HepG2 (cell line): Measurements from ENCODE around the gene DHX32. TPM values are rescaled to one million over a fixed set of nuclear protein-coding genes. Genes with fewer than 3 reads are reported as not detected.

Source experiments
- ATAC-seq: fragments of 200-7000 bp; cut with Tn5 transposase; 3 replicates; pipeline ENCODE4 v1.9.1; 2020; ENCODE audit warnings: mild to moderate bottlenecking, moderate library complexity
- BruUV-seq: library from RNA; stranded (reverse); fragments of 400-500 nt; replicated peaks from 2 replicates; lab custom pipeline; 2021; lab: Mats Ljungman, UMichigan
- CTCF ChIA-PET: fragments of 300-600 bp; formaldehyde crosslinking; extraction: SDS; loops from one replicate; lab custom pipeline; 2021; ENCODE audit warnings: low total read pairs, inconsistent platforms, low intra/inter-chr PET ratio; lab: Yijun Ruan, JAX
- POLR2A ChIA-PET: fragments of 350-600 bp; sonication (Branson Sonifier 250); formaldehyde crosslinking; loops from one replicate; lab custom pipeline; 2020; ENCODE audit warnings: antibody characterized with exemption, inconsistent platforms; lab: Yijun Ruan, JAX
- DNase-seq: peaks from one replicate; pipeline ENCODE4 v3.0.0-alpha.2; 2015; ENCODE audit warnings: low spot score
- FAIRE-seq: peaks from 3 replicates; lab custom pipeline; 2011; peaks lifted over from hg19 to GRCh38; lab: Jason Lieb, UNC
- H2AFZ ChIP-seq: one replicate; pipeline ENCODE4 v1.6.1; 2011; ENCODE audit warnings: low read length, inconsistent platforms
- H3K27ac ChIP-seq: fragments of 300-600 bp; 3 replicates; pipeline ENCODE4 v1.8.0; 2011; ENCODE audit warnings: mixed run types, mild to moderate bottlenecking, mixed read lengths, low read length, inconsistent platforms; ENCODE audit not compliant: insufficient read depth; ENCODE audit errors: extremely low read length
- H3K27me3 ChIP-seq, 2 experiments: fragments of 200-600 bp in 1 of 2; 2 replicates in 1 of 2; 3 replicates in 1 of 2; pipeline versions ENCODE4 v1.6.0 to v1.8.0; 2011; ENCODE audit warnings: low read length in 2 of 2, mild to moderate bottlenecking in 2 of 2, moderate library complexity in 2 of 2, inconsistent platforms in 1 of 2; ENCODE audit not compliant: insufficient read depth in 2 of 2, control insufficient read depth in 1 of 2
- H3K36me3 ChIP-seq, 2 experiments: fragments of 200-600 bp in 1 of 2; replicated peaks in 1 of 2; 2 replicates in 1 of 2; 3 replicates in 1 of 2; pipeline versions ENCODE4 v1.5.1 to v1.8.0; 2011; ENCODE audit warnings: low read length in 2 of 2, inconsistent platforms in 1 of 2; ENCODE audit not compliant: insufficient read depth in 2 of 2, control insufficient read depth in 1 of 2
- H3K4me1 ChIP-seq: 2 replicates; pipeline ENCODE4 v1.5.1; 2012; ENCODE audit warnings: low read length, inconsistent platforms; ENCODE audit not compliant: insufficient read depth
- H3K4me2 ChIP-seq: 2 replicates; pipeline ENCODE4 v1.6.0; 2011; ENCODE audit warnings: low read depth, low read length, inconsistent platforms
- H3K4me3 ChIP-seq, 3 experiments: fragments of 200-600 bp in 1 of 3; sonication (generic), shearing (Covaris generic) in 1 of 3; replicated peaks in 1 of 3; 2 replicates each; pipeline ENCODE4 v1.5.1; 2011 to 2016; ENCODE audit warnings: low read length in 3 of 3, inconsistent platforms in 2 of 3, low read depth in 2 of 3, mild to moderate bottlenecking in 2 of 3, control low read depth in 1 of 3, mixed read lengths in 1 of 3; ENCODE audit not compliant: insufficient read depth in 1 of 3
- H3K79me2 ChIP-seq: one replicate; pipeline ENCODE4 v1.6.1; 2011; ENCODE audit warnings: low read length, inconsistent platforms; ENCODE audit not compliant: insufficient read depth
- H3K9ac ChIP-seq: 2 replicates; pipeline ENCODE4 v1.6.0; 2011; ENCODE audit warnings: mild to moderate bottlenecking, low read depth, low read length, inconsistent platforms; ENCODE audit not compliant: insufficient read depth
- H3K9me3 ChIP-seq: 2 replicates; pipeline ENCODE4 v1.5.1; 2012; ENCODE audit warnings: mild to moderate bottlenecking, low read length
- H4K20me1 ChIP-seq: 2 replicates; pipeline ENCODE4 v1.6.0; 2011; ENCODE audit warnings: inconsistent platforms, mild to moderate bottlenecking, low read length, moderate library complexity; ENCODE audit not compliant: insufficient read depth
- CCDC6 ChIP-seq: sonication (generic); formaldehyde crosslinking; IDR thresholded peaks from 2 replicates; pipeline ENCODE4 v1.8.1; 2022; ENCODE audit warnings: mild to moderate bottlenecking, missing genetic modification reagents, moderate library complexity
- GZF1 ChIP-seq: sonication (generic); formaldehyde crosslinking; IDR thresholded peaks from 2 replicates; pipeline ENCODE4 v1.5.1; 2020; ENCODE audit warnings: mild to moderate bottlenecking, missing genetic modification reagents
- IRF2 ChIP-seq: IDR thresholded peaks from 2 replicates; pipeline ENCODE4 v1.6.1; 2018; ENCODE audit warnings: missing genetic modification reagents, missing compliant biosample characterization
- KDM4B ChIP-seq: sonication (generic); formaldehyde crosslinking; IDR thresholded peaks from 2 replicates; pipeline ENCODE4 v1.4.0; 2020; ENCODE audit warnings: missing genetic modification reagents
- MEIS2 ChIP-seq: sonication (generic); formaldehyde crosslinking; IDR thresholded peaks from 2 replicates; pipeline ENCODE4 v1.9.0; 2021; ENCODE audit warnings: mild to moderate bottlenecking, missing genetic modification reagents
- MZF1 ChIP-seq: sonication (generic); formaldehyde crosslinking; IDR thresholded peaks from 2 replicates; pipeline ENCODE4 v1.8.1; 2023; ENCODE audit warnings: mild to moderate bottlenecking, missing genetic modification reagents, borderline replicate concordance
- PHF5A ChIP-seq: IDR thresholded peaks from one replicate; pipeline ENCODE4 v1.6.1; 2018; ENCODE audit warnings: low read depth, missing genetic modification reagents; ENCODE audit not compliant: unreplicated experiment
- SMAD1 ChIP-seq: sonication (generic); formaldehyde crosslinking; IDR thresholded peaks from 2 replicates; pipeline ENCODE4 v1.4.0; 2020; ENCODE audit warnings: missing genetic modification reagents, low read depth, mild to moderate bottlenecking, borderline replicate concordance
- TFE3 ChIP-seq: IDR thresholded peaks from 2 replicates; pipeline ENCODE4 v1.6.1; 2016
- THYN1 ChIP-seq: sonication (generic); formaldehyde crosslinking; IDR thresholded peaks from 2 replicates; pipeline ENCODE4 v1.8.1; 2023; ENCODE audit warnings: low read depth, mild to moderate bottlenecking, moderate library complexity, missing genetic modification reagents, borderline replicate concordance
- ZKSCAN8 ChIP-seq: IDR thresholded peaks from 2 replicates; pipeline ENCODE4 v1.6.1; 2016; ENCODE audit warnings: borderline replicate concordance, missing genetic modification reagents, missing compliant biosample characterization
- ZNF501 ChIP-seq: sonication (generic); formaldehyde crosslinking; IDR thresholded peaks from 2 replicates; pipeline ENCODE4 v1.5.1; 2020; ENCODE audit warnings: mild to moderate bottlenecking, moderate library complexity, missing genetic modification reagents
- ZNF737 ChIP-seq: sonication (generic); formaldehyde crosslinking; IDR thresholded peaks from 2 replicates; pipeline ENCODE4 v1.5.0; 2020; ENCODE audit warnings: missing genetic modification reagents, mild to moderate bottlenecking, borderline replicate concordance
- ZNF792 ChIP-seq: IDR thresholded peaks from 2 replicates; pipeline ENCODE4 v1.6.1; 2016
- ZNF83 ChIP-seq: sonication (generic); formaldehyde crosslinking; IDR thresholded peaks from 2 replicates; pipeline ENCODE4 v1.4.0; 2020; ENCODE audit warnings: missing genetic modification reagents, mild to moderate bottlenecking, borderline replicate concordance
- ZSCAN9 ChIP-seq: IDR thresholded peaks from 2 replicates; pipeline ENCODE4 v1.6.1; 2016; ENCODE audit warnings: borderline replicate concordance
- WGBS: methylation state at CpG from one replicate; pipeline ENCODE4 v1.1.6; 2017; ENCODE audit warnings: low lambda C conversion rate; 5-methylcytosine and 5-hydroxymethylcytosine counted together
- in situ Hi-C: cut with HindIII; loops from 2 replicates; pipeline ENCODE4 v1.10.0; 2017; ENCODE audit warnings: low pct_unique_long_range_greater_than_20kb; ENCODE audit not compliant: extremely low pct_ligation_motif_present
- intact Hi-C: fragments of 100-400 bp; cut with micrococcal nuclease; formaldehyde crosslinking; loops from one replicate; pipeline ENCODE4 v1.10.0; 2022; ENCODE audit not compliant: unreplicated experiment
- polyA plus RNA-seq, 8 experiments: library from polyadenylated mRNA; depleted of rRNA in 3 of 8; stranded (reverse) in 7 of 8; unstranded in 1 of 8; fragments of >200 nt; fragmentation: Illumina TruSeq in 4 of 8; extraction: Trizol in 4 of 8; gene quantifications; 2 replicates each; pipeline versions ENCODE4 v1.2.1 to v1.2.3, GENCODE V29; 2011 to 2016; ENCODE audit warnings: low read depth in 4 of 8, missing spikeins in 1 of 8, mixed read lengths in 1 of 8; ENCODE audit not compliant: insufficient read depth in 1 of 8
- total RNA-seq, 5 experiments: library from RNA; depleted of rRNA; stranded (reverse); fragments of >200 nt; fragmentation: Illumina TruSeq; extraction: Trizol; gene quantifications; 2 replicates each; pipeline ENCODE4 v1.2.3, GENCODE V29; 2016; ENCODE audit warnings: low read depth in 1 of 5
- TF ChIP-seq, protein P1 (sequence below): sonication (generic); formaldehyde crosslinking; IDR thresholded peaks from 2 replicates; pipeline ENCODE4 v1.5.0; 2020; ENCODE audit warnings: missing genetic modification reagents, mild to moderate bottlenecking, borderline replicate concordance
- TF ChIP-seq, protein P2 (sequence below): sonication (generic); formaldehyde crosslinking; IDR thresholded peaks from 2 replicates; pipeline ENCODE4 v1.5.0; 2020; ENCODE audit warnings: mild to moderate bottlenecking, missing genetic modification reagents

DHX32 gene
- total and polyA plus RNA-seq, 2 of the 13 experiments (the other 11 are each of a cell fraction or from before 2014, with no cell fraction given) = 15.5 to 16.5 TPM

DNA sequence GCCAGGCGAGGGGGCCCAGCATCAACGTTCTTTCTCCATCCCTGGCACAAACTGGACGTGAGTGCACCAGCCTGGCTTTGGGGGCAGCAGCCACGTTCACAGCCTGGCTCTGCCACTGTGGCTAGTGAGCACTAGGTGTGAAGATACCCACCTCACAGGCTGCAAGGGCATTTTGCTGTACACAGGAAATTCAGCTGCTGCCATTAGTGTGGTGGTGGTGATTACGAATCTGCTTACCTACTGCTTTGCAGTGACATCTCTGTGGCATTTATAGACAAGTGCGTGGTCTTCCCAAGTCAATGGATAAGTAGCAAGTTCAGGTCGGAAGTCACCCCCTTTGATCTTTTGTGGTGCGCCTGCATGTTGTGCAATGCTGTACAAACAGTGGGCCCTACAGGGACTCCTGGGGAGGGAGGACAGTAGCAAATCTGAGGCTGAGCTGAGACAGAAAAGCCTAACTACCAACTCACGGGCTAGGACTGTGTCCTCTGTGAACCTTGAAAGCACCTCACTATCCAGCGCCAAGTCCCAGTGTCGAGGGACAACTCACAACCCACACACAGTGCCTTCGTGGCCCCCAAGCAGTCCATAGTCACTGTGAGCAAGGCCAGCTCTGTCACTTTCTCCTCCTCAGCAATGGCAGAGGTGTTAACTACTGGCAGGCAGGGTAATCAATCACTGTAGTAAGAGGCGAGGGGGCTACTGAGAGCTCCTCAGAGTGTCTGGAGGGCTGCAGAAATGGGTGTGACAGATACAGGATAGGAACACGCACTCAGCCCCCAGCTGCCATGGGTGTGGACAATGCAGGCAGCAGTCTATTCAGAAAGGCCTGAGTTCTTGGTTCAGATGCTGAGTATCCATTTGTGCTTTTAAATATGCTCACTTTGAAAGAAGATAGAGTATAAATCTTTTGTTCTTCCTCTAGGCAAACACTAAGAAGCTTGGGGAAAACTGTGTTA, 88.5 kb downstream of the DHX32 start:
- peak; percentile 97 for FAIRE-seq
- peak; percentile 82; the same call in 1 of the 2 replicates for TF ChIP-seq MEIS2 (CRISPR knock-in tag)
- TF ChIP-seq CCDC6 = peak; percentile 78; the same call in 1 of the 2 replicates
- TF ChIP-seq PHF5A (CRISPR knock-in tag) = peak; percentile 82
- no peak for TF ChIP-seq ZNF83 (CRISPR knock-in tag)
- TF ChIP-seq GZF1 = peak; percentile 84; the same call in 1 of the 2 replicates
- TF ChIP-seq MZF1 = no peak
- peak; percentile 89 for TF ChIP-seq ZNF792
- peak; percentile 89 for TF ChIP-seq IRF2 (CRISPR knock-in tag)
- TF ChIP-seq ZNF737 = peak; percentile 23; the same call in 1 of the 2 replicates
- TF ChIP-seq SMAD1 = peak; percentile 92; the same call in 1 of the 2 replicates
- peak; percentile 87; the same call in 1 of the 2 replicates for TF ChIP-seq ZSCAN9 (CRISPR knock-in tag)
- TF ChIP-seq, protein P1, sequence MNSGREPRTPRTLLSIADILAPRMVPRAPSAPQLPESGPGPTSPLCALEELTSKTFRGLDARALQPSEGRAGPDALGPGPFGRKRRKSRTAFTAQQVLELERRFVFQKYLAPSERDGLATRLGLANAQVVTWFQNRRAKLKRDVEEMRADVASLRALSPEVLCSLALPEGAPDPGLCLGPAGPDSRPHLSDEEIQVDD (CRISPR knock-in tag) = no peak
- TF ChIP-seq ZKSCAN8 (CRISPR knock-in tag) = peak; percentile 89; the same call in 1 of the 2 replicates
- TF ChIP-seq KDM4B (CRISPR knock-in tag) = peak; percentile 75; the same call in 1 of the 2 replicates
- no peak for TF ChIP-seq THYN1
- TF ChIP-seq ZNF501 (CRISPR knock-in tag) = 0 out of 2 replicates have a peak, but pooled peaks have one; percentile 70
- peak; percentile 69 for TF ChIP-seq TFE3 (CRISPR knock-in tag)
- TF ChIP-seq, protein P2, sequence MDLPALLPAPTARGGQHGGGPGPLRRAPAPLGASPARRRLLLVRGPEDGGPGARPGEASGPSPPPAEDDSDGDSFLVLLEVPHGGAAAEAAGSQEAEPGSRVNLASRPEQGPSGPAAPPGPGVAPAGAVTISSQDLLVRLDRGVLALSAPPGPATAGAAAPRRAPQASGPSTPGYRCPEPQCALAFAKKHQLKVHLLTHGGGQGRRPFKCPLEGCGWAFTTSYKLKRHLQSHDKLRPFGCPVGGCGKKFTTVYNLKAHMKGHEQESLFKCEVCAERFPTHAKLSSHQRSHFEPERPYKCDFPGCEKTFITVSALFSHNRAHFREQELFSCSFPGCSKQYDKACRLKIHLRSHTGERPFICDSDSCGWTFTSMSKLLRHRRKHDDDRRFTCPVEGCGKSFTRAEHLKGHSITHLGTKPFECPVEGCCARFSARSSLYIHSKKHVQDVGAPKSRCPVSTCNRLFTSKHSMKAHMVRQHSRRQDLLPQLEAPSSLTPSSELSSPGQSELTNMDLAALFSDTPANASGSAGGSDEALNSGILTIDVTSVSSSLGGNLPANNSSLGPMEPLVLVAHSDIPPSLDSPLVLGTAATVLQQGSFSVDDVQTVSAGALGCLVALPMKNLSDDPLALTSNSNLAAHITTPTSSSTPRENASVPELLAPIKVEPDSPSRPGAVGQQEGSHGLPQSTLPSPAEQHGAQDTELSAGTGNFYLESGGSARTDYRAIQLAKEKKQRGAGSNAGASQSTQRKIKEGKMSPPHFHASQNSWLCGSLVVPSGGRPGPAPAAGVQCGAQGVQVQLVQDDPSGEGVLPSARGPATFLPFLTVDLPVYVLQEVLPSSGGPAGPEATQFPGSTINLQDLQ = peak; percentile 87; the same call in 1 of the 2 replicates

More for the DNA sequence above, 88.5 kb downstream of the DHX32 start:
- H3K4me3 ChIP-seq = peak overlapping the region in 1 of 3 experiments; percentile 42; a peak in 2 of 6 replicates
- peak overlapping the region; percentile 68 for H3K4me2 ChIP-seq
- POLR2A ChIA-PET = interaction anchor here (1.3 kb wide), 1 partner anchor 31 kb away, joined by 5 read pairs; the partner anchor contains the start of genes BCCIP and UROS
- peaks cover 41% of the 10 kb centered on the region for H3K4me1 ChIP-seq
- no peak overlapping the region for H2AFZ ChIP-seq
- H3K27ac ChIP-seq = peak overlapping the region; percentile 53
- H3K9me3 ChIP-seq = no peaks in the 10 kb centered on the region
- no TSS peak for BruUV-seq
- peak; percentile 93 for DNase-seq
- CTCF ChIA-PET = no interaction called here
- WGBS = 44% methylated on average over 3 of the region's 14 CpGs
- ATAC-seq = peak; percentile 87
- intact Hi-C loops = no loop called here
- H3K27me3 ChIP-seq = no peaks in the 10 kb centered on the region
- H3K36me3 ChIP-seq = peaks cover 4 to 11% of the 10 kb centered on the region in 2 experiments; a peak in 2 of 5 replicates
- H3K79me2 ChIP-seq = no peaks in the 10 kb centered on the region
- peaks cover 4% of the 10 kb centered on the region; the same call in 1 of the 2 replicates for H4K20me1 ChIP-seq
- in situ Hi-C loops = no loop called here
- H3K9ac ChIP-seq = no peak overlapping the region; the same call in 1 of the 2 replicates
